Umbilical cord (tissue), 2 donors: Measurements from ENCODE around the gene PCSK6. TPM values are rescaled to one million over a fixed set of nuclear protein-coding genes. Genes with fewer than 3 reads are reported as not detected.

ENCODE experiments used
- DNase-seq: peaks from one replicate; pipeline ENCODE4 v3.0.0-alpha.2; 2015; ENCODE audit warnings: low spot score
- total RNA-seq: library from RNA; depleted of rRNA; stranded (reverse); fragments of >200 nt; gene quantifications from one replicate; pipeline ENCODE4 v1.2.3, GENCODE V29; 2014; ENCODE audit warnings: low replicate concordance; ENCODE audit not compliant: insufficient read depth

PCSK6 gene
- total RNA-seq, 1 donor from 2014 or later, result 22.6 TPM

GRCh38 chr15:101499863-101500713 lies 10.6 kb upstream of the PCSK6 start:
- DNase-seq, result peak; percentile 83

GRCh38 chr15:101498717-101499480 lies 9.4 kb upstream of the PCSK6 start:
- no peak for DNase-seq

- no peak for DNase-seq
These were observed 8.7 kb upstream of the PCSK6 start for GRCh38 chr15:101498076-101498716.

- no peak for DNase-seq
These were observed 8.1 kb upstream of the PCSK6 start for GRCh38 chr15:101497484-101498034.

GRCh38 chr15:101497017-101497416 lies 7.5 kb upstream of the PCSK6 start:
- DNase-seq, result no peak

GRCh38 chr15:101496198-101496986 lies 6.9 kb upstream of the PCSK6 start:
- no peak for DNase-seq

- DNase-seq, result no peak
These were observed 6.1 kb upstream of the PCSK6 start for GRCh38 chr15:101495334-101496197.

- DNase-seq, result no peak
These were observed 4.8 kb upstream of the PCSK6 start for GRCh38 chr15:101494251-101494796.

GRCh38 chr15:101492766-101493692 lies 3.5 kb upstream of the PCSK6 start:
- no peak for DNase-seq

GRCh38 chr15:101491734-101492640 lies 2.5 kb upstream of the PCSK6 start:
- DNase-seq, result no peak

GRCh38 chr15:101490922-101491733 lies 1.6 kb upstream of the PCSK6 start:
- DNase-seq, result no peak

GRCh38 chr15:101490408-101490891 lies 943 bp upstream of the PCSK6 start:
- no peak for DNase-seq

- DNase-seq, result no peak
These were observed 289 bp downstream of the PCSK6 start for GRCh38 chr15:101489237-101489598.

- no peak for DNase-seq
These were observed 975 bp downstream of the PCSK6 start for GRCh38 chr15:101488300-101489164.

GRCh38 chr15:101486696-101487459 lies 2.6 kb downstream of the PCSK6 start:
- DNase-seq, result no peak
